Gastroesophageal sphincter (tissue), 3 donors: Measurements from ENCODE around the gene EEF2K.

Experiments used
- CTCF ChIP-seq, 4 experiments: fragments of 200-600 bp in 2 of 4; fragments of 450-650 bp in 2 of 4; sonication (generic) in 1 of 4; IDR thresholded peaks; one replicate each; pipeline ENCODE4 v1.5.1; 2017 to 2019; ENCODE audit warnings: antibody characterized with exemption in 4 of 4, mild to moderate bottlenecking in 2 of 4, moderate library complexity in 2 of 4
- EP300 ChIP-seq: sonication (generic); formaldehyde crosslinking; IDR thresholded peaks from one replicate; pipeline ENCODE4 v1.6.1; 2017; ENCODE audit warnings: antibody characterized with exemption, mild to moderate bottlenecking
- POLR2A ChIP-seq, 2 donors: fragments of 450-650 bp; IDR thresholded peaks; one replicate each; pipeline ENCODE4 v1.6.1; 2017; ENCODE audit warnings: antibody characterized with exemption in 2 of 2, mild to moderate bottlenecking in 2 of 2, moderate library complexity in 1 of 2

GRCh38 chr16:22333457-22333994, 127.4 kb downstream of the EEF2K start:
- TF ChIP-seq EP300 (no peak), CTCF (IDR thresholded peaks at IDR 0.05) (no peak), POLR2A (IDR thresholded peaks at IDR 0.05) (no peak)
